HG03571 (cell line): Measurements from ENCODE around the gene PRSS33.

Experiments
- ATAC-seq: cut with Tn5 transposase; IDR thresholded peaks from one replicate; pipeline ENCODE4 v1.9.1; 2021; ENCODE audit not compliant: unreplicated experiment

The PRSS33 gene

GRCh38 chr16:2777903-2778629, 9.3 kb downstream of the PRSS33 start:
- no peak for ATAC-seq

GRCh38 chr16:2777231-2777902, 10.0 kb downstream of the PRSS33 start, which contains the start of gene ELOB:
Gene ELOB, minus strand, starts transcription at chr16:2777280. Its CDS starts 41 bp downstream, at chr16:2777239.
- ATAC-seq, result peak; percentile 71

- peak; percentile 19 for ATAC-seq
These were observed 10.7 kb downstream of the PRSS33 start for GRCh38 chr16:2776500-2777139.

- no peak for ATAC-seq
These were observed 11.4 kb downstream of the PRSS33 start for GRCh38 chr16:2775765-2776499.

GRCh38 chr16:2775131-2775716, 12.1 kb downstream of the PRSS33 start:
- no peak for ATAC-seq

- ATAC-seq, result no peak
These were observed 13.0 kb downstream of the PRSS33 start for GRCh38 chr16:2774161-2774891.

GRCh38 chr16:2773188-2773968, 14.0 kb downstream of the PRSS33 start:
- no peak for ATAC-seq

GRCh38 chr16:2771496-2772402, 15.6 kb downstream of the PRSS33 start:
- no peak for ATAC-seq

GRCh38 chr16:2770057-2770951, 17.1 kb downstream of the PRSS33 start:
- no peak for ATAC-seq

- ATAC-seq, result no peak
These were observed 17.7 kb downstream of the PRSS33 start for GRCh38 chr16:2769675-2770056.

- ATAC-seq, result no peak
These were observed 18.2 kb downstream of the PRSS33 start for GRCh38 chr16:2769100-2769529.

- ATAC-seq, result no peak
These were observed 18.8 kb downstream of the PRSS33 start for GRCh38 chr16:2768403-2769089.

- ATAC-seq, result no peak
These were observed 19.5 kb downstream of the PRSS33 start for GRCh38 chr16:2767891-2768290.

- no peak for ATAC-seq
These were observed 20.1 kb downstream of the PRSS33 start for GRCh38 chr16:2767140-2767731.

- ATAC-seq, result no peak
These were observed 20.8 kb downstream of the PRSS33 start for GRCh38 chr16:2766430-2767139.
